ENCODE measurements around the gene LNX2. TPM values are rescaled to one million over a fixed set of nuclear protein-coding genes. Genes with fewer than 3 reads are reported as not detected.

Gene LNX2
- total and polyA plus RNA-seq, 2 donors (not counting 1 experiment from before 2014, with no cell fraction given): 2.9 to 10.9 TPM

DNA sequence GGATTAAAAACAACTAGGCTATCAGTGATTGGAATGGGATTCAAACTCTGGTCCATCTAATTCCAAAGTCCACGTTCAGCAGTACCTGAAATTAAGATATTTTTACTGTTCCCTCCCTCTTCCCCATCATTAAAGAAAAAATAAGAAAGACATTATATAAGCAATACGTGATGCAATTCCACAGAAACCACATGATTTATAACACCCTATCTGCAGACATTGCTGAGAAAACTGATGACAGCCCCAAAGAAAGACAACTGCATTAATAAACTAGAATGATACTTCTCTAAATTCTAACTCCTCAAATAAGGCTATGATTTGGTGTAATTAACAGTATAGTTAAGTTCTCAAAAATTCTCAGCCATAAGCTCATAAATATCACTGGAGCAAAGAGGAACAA, 19.1 kb downstream of the LNX2 start:
- no peak overlapping the region for H3K27ac Mint-ChIP-seq
- ATAC-seq (ENCODE audit: low read depth) (no peak), DNase-seq (no peak)
- peaks cover 22% of the 10 kb centered on the region for H3K4me1 Mint-ChIP-seq
- POLR2A ChIA-PET: no interaction called here
- Histone ChIP-seq H3K36me3 (replicated peaks in 1 of 2; ENCODE audit: control extremely low read depth in 1 of 2, control insufficient read depth in 1 of 2, extremely low read depth in 1 of 2, insufficient read depth in 2 of 2, low read length in 1 of 2) (no peaks in the 10 kb centered on the region), H3K4me3 (ENCODE audit: control extremely low read depth in 1 of 5, extremely low read depth in 1 of 5, insufficient read depth in 1 of 5, low read depth in 2 of 5, low read length in 4 of 5) (no peak overlapping the region), H3K4me2 (replicated peaks; ENCODE audit: low read depth, low read length, poor library complexity, severe bottlenecking) (no peak overlapping the region), H2AFZ (ENCODE audit: insufficient read depth, low read depth, low read length, poor library complexity, severe bottlenecking) (no peak overlapping the region), H3K9ac (ENCODE audit: low read length) (no peak overlapping the region), H3K9me3 (ENCODE audit: control extremely low read depth in 1 of 3, control insufficient read depth in 2 of 3, insufficient read depth in 1 of 3, low read length in 2 of 3) (peaks cover 0 to 4% (median 0%) of the 10 kb centered on the region in 3 donors), H3K4me1 (ENCODE audit: control insufficient read depth in 2 of 2, insufficient read depth in 2 of 2, low read length in 2 of 2) (no peaks in the 10 kb centered on the region), H4K20me1 (ENCODE audit: control insufficient read depth, insufficient read depth, low read length, poor library complexity, severe bottlenecking) (no peaks in the 10 kb centered on the region), H3K27ac (ENCODE audit: low read length in 2 of 2) (no peak overlapping the region), H3K27me3 (replicated peaks in 1 of 4; ENCODE audit: control extremely low read depth in 1 of 4, control insufficient read depth in 3 of 4, insufficient read depth in 4 of 4, low read length in 3 of 4) (no peaks in the 10 kb centered on the region), H3K79me2 (ENCODE audit: control insufficient read depth, insufficient read depth, low read length) (peaks cover 42% of the 10 kb centered on the region)
- intact Hi-C loops (cut with micrococcal nuclease): no loop called here
- H3K27me3 Mint-ChIP-seq: no peaks in the 10 kb centered on the region
- CTCF ChIA-PET: interaction anchor here (0.7 kb wide), 1 partner anchor 155 kb away, joined by 3 read pairs; no protein-coding TSS in a partner anchor
- no peaks in the 10 kb centered on the region for H3K9me3 Mint-ChIP-seq (ENCODE audit: insufficient read depth)
- no CpG with 5 or more reads among the region's 2 CpGs for WGBS (ENCODE audit: insufficient coverage)
- TF ChIP-seq, protein P1, sequence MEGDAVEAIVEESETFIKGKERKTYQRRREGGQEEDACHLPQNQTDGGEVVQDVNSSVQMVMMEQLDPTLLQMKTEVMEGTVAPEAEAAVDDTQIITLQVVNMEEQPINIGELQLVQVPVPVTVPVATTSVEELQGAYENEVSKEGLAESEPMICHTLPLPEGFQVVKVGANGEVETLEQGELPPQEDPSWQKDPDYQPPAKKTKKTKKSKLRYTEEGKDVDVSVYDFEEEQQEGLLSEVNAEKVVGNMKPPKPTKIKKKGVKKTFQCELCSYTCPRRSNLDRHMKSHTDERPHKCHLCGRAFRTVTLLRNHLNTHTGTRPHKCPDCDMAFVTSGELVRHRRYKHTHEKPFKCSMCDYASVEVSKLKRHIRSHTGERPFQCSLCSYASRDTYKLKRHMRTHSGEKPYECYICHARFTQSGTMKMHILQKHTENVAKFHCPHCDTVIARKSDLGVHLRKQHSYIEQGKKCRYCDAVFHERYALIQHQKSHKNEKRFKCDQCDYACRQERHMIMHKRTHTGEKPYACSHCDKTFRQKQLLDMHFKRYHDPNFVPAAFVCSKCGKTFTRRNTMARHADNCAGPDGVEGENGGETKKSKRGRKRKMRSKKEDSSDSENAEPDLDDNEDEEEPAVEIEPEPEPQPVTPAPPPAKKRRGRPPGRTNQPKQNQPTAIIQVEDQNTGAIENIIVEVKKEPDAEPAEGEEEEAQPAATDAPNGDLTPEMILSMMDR (IDR thresholded peaks at IDR 0.05): no peak
- no peak for TF ChIP-seq EZH2 (IDR thresholded peaks at IDR 0.05; ENCODE audit: borderline replicate concordance, insufficient read depth, low read depth, low read length, poor library complexity, severe bottlenecking)
- H3K4me3 Mint-ChIP-seq: no peak overlapping the region

DNA sequence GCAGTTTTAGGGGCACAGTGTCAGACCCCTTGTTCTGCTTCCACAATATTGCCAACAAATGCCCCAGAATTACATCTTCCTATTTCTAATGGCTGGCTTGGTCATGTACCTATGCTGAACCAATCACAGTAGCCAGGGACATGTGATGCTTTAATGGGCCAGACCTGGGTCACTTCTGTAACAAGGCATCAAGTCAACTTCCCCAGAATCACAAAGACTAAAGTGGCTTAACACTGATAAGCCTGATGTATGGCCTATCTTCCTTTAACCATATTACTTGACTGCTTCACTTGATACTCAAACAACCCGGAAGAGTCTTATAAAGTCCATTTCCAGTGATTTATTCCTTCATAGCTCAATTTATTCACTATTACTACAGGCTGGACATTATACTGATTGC, 19.6 kb downstream of the LNX2 start:
- H3K4me3 ChIP-seq (ENCODE audit: control extremely low read depth in 1 of 5, extremely low read depth in 1 of 5, insufficient read depth in 1 of 5, low read depth in 2 of 5, low read length in 4 of 5): no peak overlapping the region
- no peaks in the 10 kb centered on the region for H3K9me3 Mint-ChIP-seq (ENCODE audit: insufficient read depth)
- ChIA-PET POLR2A (no interaction called here), CTCF (interaction anchor here (1.0 kb wide), 1 partner anchor 19 kb away, joined by 3 read pairs; no protein-coding TSS in a partner anchor)
- ATAC-seq (ENCODE audit: low read depth): no peak
- H3K79me2 ChIP-seq (ENCODE audit: control insufficient read depth, insufficient read depth, low read length): peaks cover 39% of the 10 kb centered on the region
- no peak overlapping the region for H3K27ac ChIP-seq (ENCODE audit: low read length in 2 of 2)
- H3K4me1 ChIP-seq (ENCODE audit: control insufficient read depth in 2 of 2, insufficient read depth in 2 of 2, low read length in 2 of 2): peaks cover 2% of the 10 kb centered on the region in 2 donors
- WGBS (ENCODE audit: insufficient coverage): 100% methylated on average over 1 of the region's 1 CpG
- peaks cover 20% of the 10 kb centered on the region for H3K4me1 Mint-ChIP-seq
- H3K9me3 ChIP-seq (ENCODE audit: control extremely low read depth in 1 of 3, control insufficient read depth in 2 of 3, insufficient read depth in 1 of 3, low read length in 2 of 3): peaks cover 0 to 4% (median 0%) of the 10 kb centered on the region in 3 donors
- DNase-seq: no peak
- H3K27me3 Mint-ChIP-seq: no peaks in the 10 kb centered on the region
- no peak overlapping the region for H3K9ac ChIP-seq (ENCODE audit: low read length)
- TF ChIP-seq, protein P1 (IDR thresholded peaks at IDR 0.05): no peak
- no peak for TF ChIP-seq EZH2 (IDR thresholded peaks at IDR 0.05; ENCODE audit: borderline replicate concordance, insufficient read depth, low read depth, low read length, poor library complexity, severe bottlenecking)
- no peaks in the 10 kb centered on the region for H3K27me3 ChIP-seq (replicated peaks in 1 of 4; ENCODE audit: control extremely low read depth in 1 of 4, control insufficient read depth in 3 of 4, insufficient read depth in 4 of 4, low read length in 3 of 4)
- intact Hi-C loops (cut with micrococcal nuclease): no loop called here
- no peak overlapping the region for H2AFZ ChIP-seq (ENCODE audit: insufficient read depth, low read depth, low read length, poor library complexity, severe bottlenecking)
- H4K20me1 ChIP-seq (ENCODE audit: control insufficient read depth, insufficient read depth, low read length, poor library complexity, severe bottlenecking): no peaks in the 10 kb centered on the region
- no peaks in the 10 kb centered on the region for H3K36me3 ChIP-seq (replicated peaks in 1 of 2; ENCODE audit: control extremely low read depth in 1 of 2, control insufficient read depth in 1 of 2, extremely low read depth in 1 of 2, insufficient read depth in 2 of 2, low read length in 1 of 2)
- H3K4me2 ChIP-seq (replicated peaks; ENCODE audit: low read depth, low read length, poor library complexity, severe bottlenecking): no peak overlapping the region
- no peak overlapping the region for H3K4me3 Mint-ChIP-seq
- no peak overlapping the region for H3K27ac Mint-ChIP-seq
